Epithelial cell of esophagus (primary cell): ENCODE data around the gene IGSF9B.

Source experiments
- DNase-seq: peaks from one replicate; pipeline ENCODE4 v3.0.0; 2010; ENCODE audit warnings: low read depth
- H3K4me3 ChIP-seq: 2 replicates; pipeline ENCODE4 v1.5.1; 2011; ENCODE audit warnings: mild to moderate bottlenecking, low read length, control low read depth
- TF ChIP-seq, protein P1 (sequence below): IDR thresholded peaks from 2 replicates; pipeline ENCODE4 v1.5.1; 2011; ENCODE audit warnings: low read depth, mild to moderate bottlenecking, low read length, control low read depth, inconsistent platforms; ENCODE audit not compliant: insufficient read depth; ENCODE audit errors: missing control alignments

IGSF9B gene

DNA sequence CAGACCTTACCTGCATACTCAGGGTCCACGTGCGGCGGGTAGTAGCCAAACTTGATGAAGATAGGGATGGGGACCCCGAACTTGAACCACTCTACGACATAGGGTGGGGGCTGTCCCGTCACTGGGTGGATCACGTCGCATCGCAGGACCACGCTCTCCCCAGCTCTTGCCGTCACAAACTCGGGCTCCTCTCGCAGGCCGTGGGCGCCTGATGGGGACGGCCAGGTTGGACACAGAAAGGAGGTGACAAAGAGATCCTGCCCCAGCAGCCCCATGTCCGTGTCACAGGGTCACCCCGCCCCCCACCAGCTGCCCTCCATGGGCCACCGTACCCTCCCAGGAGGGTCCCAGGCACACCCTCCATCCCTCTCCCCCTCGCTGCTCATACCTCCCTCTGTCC lies 10.7 kb downstream of the IGSF9B start:
- no peak overlapping the region for H3K4me3 ChIP-seq
- TF ChIP-seq, protein P1, sequence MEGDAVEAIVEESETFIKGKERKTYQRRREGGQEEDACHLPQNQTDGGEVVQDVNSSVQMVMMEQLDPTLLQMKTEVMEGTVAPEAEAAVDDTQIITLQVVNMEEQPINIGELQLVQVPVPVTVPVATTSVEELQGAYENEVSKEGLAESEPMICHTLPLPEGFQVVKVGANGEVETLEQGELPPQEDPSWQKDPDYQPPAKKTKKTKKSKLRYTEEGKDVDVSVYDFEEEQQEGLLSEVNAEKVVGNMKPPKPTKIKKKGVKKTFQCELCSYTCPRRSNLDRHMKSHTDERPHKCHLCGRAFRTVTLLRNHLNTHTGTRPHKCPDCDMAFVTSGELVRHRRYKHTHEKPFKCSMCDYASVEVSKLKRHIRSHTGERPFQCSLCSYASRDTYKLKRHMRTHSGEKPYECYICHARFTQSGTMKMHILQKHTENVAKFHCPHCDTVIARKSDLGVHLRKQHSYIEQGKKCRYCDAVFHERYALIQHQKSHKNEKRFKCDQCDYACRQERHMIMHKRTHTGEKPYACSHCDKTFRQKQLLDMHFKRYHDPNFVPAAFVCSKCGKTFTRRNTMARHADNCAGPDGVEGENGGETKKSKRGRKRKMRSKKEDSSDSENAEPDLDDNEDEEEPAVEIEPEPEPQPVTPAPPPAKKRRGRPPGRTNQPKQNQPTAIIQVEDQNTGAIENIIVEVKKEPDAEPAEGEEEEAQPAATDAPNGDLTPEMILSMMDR: no peak
- DNase-seq: no peak

DNA sequence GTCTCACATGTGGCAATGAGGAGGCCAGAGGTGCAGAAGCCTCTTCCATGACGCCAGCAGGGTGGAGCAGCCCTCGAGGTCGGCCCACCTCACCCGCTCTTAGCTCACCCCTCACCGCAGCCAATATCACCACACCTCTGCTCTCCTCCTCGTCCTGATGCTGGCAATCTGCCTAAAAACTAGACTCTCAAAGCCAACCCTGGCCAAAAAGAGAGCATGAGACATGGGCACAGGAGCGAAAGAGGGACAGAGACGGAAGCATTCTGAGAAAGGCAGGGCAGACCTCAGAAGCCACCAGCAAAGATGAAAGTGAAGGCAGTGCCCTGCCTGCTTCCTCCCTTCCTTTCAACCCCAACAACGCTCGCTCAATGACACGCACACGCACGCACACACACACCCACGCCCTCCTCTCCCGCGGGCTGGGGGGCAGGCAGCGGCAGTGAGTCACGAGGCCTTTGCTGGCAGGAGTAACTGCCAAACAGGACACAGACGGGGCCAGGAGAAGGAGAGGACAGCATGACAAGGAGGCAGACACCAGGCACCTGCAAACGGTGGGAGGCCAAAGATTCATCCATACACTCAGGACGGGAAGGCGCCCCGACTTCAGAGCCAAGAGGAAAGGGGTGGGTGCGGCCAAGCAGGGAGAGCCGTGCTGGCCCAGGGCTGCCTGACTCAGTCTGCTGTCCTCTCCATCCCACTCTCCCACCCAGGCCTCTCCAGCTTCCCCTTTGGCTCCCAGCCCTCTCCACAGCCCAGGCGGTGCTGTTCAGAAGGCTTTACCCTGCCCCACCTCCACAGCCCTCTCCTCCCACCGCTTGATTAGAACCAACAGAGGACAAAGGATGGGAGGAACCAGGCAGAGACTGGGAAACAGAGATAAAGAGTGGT lies 11.4 kb downstream of the IGSF9B start:
- no peak for DNase-seq
- TF ChIP-seq, protein P1: no peak
- H3K4me3 ChIP-seq: no peak overlapping the region

DNA sequence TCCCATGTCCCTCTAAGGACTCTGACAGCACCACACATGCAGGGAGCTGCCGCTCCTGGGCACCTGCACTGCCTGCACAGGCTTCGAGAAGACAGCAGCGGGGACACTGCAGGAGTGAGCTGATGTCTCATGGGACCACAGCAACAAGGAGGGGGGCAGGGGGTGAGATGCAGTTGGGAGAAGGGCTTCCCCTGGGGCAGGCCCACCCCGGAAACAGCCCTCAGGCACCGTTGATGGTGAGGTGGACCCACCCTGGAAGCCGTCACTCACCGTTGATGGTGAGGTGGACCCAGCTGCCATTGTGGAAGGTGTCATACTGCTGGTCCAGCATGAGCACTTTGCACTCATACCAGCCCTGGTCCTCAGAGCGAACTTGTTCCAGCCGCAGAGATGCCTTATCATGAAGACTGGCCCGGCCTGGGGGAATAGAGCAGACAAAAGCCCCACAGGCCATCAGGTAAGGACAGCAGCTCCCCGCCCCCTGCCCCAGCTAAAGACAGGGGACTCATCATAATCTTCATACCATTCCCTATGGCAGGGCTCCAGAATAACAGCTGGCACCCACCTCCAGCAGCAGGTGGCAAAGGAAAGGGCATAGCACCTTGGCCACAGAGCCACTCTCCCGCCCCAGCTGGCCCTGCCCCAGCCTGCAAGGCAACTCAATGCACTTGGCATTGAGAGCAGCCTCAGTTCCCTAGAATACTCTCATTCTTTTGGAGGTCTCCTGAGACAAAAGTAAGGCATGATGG lies 12.6 kb downstream of the IGSF9B start:
- H3K4me3 ChIP-seq: no peak overlapping the region
- TF ChIP-seq, protein P1: no peak
- DNase-seq: no peak

DNA sequence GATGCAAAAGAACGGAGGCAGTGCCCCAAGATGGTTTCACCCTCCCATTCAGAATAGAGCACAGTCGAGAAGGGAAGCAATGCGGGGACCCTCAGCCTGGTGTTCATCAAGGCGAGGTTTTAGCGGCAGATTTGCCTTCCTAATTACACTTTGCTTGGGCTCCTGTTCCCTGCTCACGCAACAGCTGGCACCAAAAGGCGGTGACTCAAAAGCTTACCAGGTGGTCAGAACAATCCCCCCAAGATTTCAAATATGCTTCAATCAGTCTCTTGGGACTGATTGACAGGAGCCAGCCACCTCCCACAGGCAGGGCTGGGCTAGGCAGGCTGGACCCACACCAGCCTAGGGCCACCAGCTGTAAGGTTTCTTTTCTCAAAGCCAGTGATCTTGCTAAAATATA lies 14.2 kb downstream of the IGSF9B start:
- TF ChIP-seq, protein P1: no peak
- no peak overlapping the region for H3K4me3 ChIP-seq
- no peak for DNase-seq

DNA sequence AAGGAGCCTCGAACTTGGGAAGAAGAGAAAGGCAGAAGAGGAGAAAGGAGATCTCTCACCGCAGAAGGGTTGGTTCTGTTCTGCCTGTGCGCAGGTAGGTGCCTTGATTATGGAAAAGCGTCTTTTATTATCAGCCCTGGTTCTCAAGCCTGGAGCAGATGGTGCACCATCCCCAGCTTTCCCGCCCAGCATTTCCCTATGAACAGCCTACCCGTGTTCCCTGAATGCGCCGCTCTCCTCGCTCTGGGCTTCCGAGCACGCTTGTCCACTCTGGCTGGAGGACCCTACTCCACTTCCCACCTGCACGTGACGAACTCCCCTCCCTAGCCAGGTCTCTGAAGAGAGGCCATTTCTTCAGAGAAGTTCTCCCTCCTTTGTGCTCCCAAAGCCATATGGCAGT lies 15.2 kb downstream of the IGSF9B start:
- no peak for DNase-seq

DNA sequence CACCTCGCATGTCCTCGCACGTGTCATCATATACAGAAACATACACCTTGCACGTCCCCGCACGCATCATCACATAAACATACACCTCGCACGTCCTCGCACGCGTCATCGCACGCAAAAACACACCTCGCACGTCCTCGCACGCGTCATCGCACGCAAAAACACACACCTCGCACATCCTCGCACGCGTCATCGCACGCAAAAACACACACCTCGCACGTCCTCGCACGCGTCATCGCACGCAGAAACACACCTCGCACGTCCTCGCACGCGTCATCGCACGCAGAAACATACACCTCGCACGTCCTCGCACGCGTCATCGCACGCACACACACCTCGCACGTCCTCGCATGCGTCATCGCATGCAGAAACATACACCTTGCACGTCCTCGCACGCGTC lies 16.7 kb downstream of the IGSF9B start:
- no peak for DNase-seq
- no peak overlapping the region for H3K4me3 ChIP-seq
- TF ChIP-seq, protein P1: no peak

More for the DNA sequence above, 15.2 kb downstream of the IGSF9B start:
- no peak overlapping the region for H3K4me3 ChIP-seq
- TF ChIP-seq, protein P1: no peak
